HG03460 (cell line): ENCODE data around the gene TNIP1.

Experiments used
- ATAC-seq: cut with Tn5 transposase; IDR thresholded peaks from one replicate; pipeline ENCODE4 v1.9.1; 2021; ENCODE audit not compliant: unreplicated experiment

TNIP1 gene, protein sequence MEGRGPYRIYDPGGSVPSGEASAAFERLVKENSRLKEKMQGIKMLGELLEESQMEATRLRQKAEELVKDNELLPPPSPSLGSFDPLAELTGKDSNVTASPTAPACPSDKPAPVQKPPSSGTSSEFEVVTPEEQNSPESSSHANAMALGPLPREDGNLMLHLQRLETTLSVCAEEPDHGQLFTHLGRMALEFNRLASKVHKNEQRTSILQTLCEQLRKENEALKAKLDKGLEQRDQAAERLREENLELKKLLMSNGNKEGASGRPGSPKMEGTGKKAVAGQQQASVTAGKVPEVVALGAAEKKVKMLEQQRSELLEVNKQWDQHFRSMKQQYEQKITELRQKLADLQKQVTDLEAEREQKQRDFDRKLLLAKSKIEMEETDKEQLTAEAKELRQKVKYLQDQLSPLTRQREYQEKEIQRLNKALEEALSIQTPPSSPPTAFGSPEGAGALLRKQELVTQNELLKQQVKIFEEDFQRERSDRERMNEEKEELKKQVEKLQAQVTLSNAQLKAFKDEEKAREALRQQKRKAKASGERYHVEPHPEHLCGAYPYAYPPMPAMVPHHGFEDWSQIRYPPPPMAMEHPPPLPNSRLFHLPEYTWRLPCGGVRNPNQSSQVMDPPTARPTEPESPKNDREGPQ

DNA sequence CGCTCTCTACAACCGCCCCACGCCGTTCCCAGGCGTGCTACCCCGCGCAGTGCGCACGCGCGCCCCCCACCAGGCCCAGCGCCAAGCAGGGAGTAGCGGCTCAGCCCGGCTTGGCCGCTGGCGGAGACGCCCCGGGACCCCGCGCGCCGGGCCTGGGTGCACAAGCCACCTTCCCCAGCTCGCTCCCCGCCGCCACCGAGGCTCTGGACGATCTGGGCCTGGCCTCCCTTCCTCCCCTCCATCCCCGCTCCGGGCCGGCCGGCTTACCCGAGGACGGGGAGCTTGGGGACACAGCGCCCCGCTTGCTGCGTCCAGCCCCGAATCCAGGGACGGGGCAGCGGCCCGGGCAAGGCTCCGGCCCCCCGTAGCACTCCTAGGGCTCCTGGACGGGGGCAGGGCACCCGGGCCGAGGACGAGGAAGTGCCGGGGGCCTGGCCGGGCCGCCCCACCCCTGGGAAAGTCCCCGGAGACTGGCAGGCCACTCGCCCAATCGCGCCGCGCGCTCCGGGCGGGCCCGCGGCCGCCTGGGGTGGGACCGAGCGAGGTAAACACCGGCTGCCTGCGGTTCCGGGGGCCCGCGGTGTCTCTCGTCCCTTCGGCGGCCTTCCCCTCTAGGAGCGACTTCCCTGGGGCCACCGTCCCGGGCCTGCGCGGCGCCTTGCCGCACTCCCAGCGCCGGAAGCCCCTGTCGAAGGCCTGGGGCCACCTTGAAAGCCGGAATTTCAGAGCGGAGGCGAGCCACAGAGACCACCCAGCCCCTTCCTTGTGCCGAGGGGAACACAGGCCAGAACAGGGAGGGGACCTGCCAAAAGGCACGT, at the start of gene TNIP1:
Gene TNIP1 (minus strand): TSS at position 422 of the 818 bp plus-strand sequence. CDS start 15,939 bp downstream, outside the sequence.
- ATAC-seq: peak; percentile 65

DNA sequence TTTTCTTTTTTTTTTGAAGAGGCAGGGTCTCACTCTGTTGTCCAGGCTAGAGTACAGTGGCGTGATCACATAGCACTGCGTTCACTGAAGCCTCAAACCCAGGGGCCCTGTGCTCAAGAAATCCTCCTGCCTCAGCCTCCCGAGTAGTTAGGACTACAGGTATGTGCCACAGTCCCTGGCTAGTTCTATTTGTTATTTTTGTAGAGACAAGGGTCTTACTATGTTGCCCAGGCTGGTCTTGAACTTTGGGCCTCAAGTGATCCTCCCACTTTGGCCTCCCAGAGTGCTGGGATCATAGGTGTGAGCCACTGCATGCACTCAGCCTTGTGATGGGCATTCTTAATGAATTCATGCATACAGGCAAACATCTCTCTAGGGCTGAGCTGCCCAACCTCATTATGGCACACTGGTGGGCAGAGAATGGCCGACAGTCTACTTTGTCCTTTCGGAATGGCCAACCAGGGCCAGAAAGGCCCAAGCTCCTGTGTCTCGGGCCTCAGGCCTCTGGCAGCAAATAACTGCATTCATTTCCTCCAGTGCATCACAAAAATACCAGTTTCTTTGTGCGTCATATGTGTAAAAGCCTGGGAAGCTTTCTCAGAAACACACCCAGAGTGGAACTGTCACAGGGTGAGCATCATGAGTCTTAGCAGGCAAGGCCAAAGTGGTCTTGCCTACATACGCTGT, 49.5 kb upstream of the TNIP1 start:
- ATAC-seq: no peak

DNA sequence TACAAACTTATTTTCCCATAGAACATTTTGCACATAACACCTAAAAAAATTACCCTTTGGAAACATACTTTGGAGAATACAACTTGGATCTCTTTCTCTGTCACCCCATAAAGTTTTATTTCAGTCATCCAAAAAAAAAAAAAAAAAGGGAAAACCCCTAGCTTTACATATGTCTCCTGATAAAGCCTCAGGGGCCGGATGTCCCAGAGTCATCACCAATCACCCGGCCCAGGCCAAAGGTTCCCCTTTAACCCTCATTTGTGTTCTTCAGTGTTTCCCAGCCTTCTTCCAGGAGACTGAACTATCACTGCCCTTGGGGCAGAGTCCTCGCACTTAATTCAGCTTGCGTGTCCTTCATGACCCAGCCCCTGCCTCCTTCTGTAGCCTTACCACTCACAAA, 48.0 kb upstream of the TNIP1 start:
- no peak for ATAC-seq

DNA sequence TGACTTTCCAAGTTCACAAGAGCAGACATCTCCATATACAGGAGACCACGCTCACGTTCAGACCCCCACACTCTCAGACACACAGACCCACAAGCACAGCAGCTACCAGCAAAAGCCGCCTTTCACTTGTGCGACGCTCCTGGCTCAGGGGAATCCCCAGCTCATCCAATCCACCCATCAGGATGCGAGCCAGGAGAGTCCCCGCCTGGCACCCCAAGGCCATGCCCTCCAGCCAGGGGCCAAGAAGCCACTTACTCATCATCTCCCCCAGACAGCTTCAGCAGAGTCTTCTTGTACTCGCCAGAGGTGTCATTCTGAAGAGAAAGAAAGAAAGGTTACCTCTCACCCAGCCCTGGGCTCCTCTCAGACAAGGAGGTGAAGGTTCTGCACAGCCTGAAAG, 47.1 kb upstream of the TNIP1 start:
- ATAC-seq: no peak

DNA sequence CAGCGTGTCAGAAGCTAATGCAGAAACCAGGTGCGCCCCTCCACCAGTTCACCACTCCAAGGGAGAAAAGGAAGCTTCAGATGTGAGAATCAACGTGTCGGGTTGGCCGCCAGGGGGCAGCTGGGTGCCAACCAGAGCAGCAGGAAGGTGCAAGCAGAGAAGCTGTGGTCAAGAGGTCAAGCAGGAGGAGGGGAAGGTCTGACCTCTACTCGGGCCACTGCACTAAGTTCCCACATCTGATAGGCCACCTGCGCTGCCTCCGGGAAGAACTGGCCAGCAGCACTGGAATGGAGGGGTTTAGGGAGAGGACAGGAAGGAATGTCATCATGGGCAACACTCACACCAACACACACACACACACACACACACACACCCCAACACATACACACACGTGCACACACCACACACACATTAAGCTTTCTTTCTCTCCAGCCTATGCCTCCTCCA, 45.4 kb upstream of the TNIP1 start:
- ATAC-seq: no peak

DNA sequence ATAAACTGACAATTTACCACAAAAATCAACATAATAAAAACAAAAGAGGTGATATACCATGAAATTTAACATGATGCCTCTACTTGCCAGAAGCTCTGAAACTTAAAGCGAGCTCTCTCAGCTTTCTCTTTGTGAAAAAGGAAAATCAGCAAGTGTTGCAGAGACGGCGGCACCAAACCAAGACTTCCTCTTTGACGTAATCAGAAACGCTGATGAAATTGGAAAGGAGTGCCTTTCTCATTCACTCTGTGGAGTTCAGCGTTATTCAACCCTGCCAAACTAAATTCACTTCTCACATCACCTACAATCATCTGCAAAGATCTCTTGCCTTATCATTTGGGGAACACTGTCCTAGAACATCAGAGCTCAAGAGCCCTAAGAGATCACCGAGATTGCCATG, 44.6 kb upstream of the TNIP1 start:
- no peak for ATAC-seq

DNA sequence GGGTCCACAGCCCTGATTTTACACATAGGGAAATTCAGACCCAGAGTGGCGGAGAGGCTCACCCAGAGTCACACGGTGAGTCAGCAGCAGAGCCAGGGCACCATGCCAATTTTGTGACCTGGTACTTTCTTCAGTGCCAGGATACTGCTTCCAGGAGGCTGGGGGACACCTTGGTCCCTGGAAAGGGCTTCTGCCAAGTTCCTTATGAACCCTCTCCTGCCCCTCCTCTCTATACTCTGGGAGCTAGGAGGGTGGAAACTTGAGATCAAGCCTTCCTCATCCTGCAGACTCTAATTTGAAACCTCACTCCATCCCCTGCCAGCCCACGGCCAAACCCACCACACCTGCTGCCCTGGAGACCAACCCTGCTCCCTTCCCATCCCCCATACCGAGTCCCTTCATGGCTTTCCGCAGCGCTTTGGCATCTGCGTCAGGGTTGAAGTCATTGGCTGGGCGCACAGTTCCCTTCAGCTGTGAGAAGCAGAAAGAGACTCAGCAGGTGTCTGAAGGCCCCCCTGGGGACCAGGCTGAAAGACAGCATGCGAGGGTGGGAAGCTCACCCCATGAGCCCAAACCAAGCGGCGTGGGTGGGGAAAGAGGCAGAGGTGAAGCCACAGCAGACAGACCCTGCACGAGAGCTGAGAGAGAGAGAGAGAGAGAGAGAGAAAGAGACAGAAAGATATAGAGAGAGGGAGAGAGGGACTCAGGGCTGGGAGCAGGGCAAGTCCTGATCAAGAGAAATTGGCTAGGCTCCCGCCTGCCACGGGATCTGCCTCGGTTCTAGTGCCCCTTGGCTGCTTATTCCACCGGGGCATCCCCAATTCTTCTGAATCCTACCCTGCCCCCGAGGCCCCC, 43.3 kb upstream of the TNIP1 start:
- ATAC-seq: peak; percentile 87

DNA sequence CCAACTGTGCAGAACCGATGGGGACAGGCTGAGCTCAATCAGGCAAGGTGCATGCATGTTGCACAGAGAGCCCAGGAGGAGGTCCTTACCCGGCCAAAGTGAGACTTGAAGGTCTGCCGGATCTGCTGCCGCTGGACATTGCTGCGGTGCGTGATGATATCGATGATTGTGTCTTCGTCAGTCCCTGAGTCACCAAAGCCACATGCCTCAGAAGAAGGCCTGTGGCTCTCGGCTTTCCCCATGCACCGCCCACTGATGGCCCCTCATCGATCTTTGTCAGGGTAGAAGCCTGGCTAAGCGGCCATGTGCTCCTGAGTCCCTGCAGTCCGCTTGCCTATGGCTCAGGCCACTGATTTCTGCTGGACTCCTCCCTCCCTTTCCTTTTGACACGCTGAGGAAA, 42.0 kb upstream of the TNIP1 start:
- no peak for ATAC-seq

DNA sequence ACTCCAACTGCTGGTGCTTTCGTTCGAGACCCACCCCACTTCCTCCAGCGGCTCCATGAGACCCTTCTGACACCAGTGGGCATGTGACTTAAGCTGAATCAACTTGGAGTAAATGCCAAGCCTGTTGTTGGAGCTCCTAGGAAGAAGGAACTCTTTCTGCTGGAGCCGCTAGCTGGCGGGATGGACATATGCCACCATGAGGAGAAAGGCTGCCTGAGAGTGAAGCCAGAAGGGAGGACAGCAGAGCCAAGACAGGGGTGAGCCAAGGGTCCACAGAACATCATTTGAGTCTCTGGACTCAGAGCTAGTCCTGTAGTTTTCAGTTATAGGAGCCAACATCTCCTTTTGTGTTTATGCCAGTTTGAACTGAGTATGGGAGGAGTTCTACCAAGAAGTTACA, 40.8 kb upstream of the TNIP1 start:
- no peak for ATAC-seq

DNA sequence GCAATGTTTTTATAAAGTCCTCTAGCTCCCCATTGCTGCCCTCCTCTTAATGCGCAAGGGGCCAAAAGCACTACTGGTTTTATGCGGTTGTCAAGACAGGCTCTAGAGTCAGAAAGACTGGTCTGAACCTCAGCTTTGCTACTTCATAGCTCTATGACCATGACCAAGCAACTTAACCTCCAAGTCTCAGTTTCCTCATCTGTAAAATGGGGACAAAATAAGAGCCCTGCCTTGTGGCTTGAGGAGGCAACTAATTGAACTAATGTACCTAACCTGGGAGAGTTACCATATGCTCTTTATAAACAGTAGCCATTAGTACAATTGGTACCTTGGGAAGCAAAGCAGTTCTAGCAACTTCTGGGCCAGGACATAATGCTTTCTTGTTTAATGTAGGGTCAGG, 40.3 kb upstream of the TNIP1 start:
- ATAC-seq: no peak

DNA sequence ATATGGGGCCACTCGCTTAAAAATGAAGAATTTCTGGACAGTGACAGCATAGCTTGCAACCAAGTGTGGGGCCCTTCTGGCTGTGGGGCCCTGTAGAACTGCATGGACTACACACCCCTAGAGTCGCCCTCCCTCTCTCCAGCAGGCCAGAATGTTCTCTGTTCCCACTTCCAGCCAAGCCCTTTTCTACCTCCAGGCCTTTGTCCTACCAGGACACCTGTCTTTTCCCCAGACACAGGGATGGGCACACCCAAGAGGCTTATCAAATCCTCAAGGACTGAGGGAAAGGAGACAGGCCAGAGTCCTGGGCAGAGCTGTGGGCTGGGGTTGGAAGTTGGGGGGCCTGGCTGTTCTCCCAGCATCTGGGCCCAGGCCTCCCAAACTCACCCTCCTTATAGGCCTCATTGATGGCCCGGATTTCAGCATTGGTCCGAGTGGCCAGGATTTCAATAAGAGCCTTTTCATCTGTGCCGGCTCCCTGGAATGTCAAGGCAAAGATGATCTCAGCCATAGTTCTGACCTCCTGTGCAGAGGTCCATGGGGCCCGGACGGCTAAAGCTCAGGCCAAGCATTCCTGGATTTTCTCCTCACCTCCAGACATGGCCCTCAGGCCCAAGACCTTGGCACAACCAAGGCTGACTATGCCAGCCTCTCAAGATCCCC, 38.2 kb upstream of the TNIP1 start:
- no peak for ATAC-seq

DNA sequence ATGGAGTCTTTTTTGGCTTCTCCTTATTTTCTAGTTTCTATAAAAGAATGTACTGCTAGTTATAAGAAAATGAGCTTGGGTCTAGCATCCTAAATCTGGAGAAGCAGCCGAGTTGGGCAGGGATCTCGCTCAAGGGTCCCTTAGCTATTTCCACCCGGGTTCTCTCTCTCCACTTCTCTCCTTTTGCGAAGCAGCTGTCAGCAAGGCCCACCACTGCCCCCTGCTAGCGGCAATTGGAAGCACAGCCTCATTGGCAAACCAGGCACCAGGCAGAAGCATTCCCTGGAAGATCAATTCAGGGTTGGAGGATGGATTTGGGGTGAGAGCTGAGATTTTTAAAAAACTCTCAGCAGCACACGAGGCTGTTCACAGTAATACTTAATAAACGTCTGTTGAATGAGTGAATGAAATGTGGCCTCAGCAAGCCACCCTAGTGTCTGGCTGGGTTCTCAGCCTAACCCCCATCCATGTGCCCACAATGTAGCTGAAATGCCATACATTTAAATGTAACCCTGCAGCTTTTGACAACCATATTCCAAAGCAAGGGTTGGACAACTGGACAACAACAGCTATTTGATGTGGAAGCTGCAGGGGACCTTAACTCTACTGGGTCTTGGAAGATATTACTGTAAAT, 34.6 kb upstream of the TNIP1 start:
- peak; percentile 41 for ATAC-seq

DNA sequence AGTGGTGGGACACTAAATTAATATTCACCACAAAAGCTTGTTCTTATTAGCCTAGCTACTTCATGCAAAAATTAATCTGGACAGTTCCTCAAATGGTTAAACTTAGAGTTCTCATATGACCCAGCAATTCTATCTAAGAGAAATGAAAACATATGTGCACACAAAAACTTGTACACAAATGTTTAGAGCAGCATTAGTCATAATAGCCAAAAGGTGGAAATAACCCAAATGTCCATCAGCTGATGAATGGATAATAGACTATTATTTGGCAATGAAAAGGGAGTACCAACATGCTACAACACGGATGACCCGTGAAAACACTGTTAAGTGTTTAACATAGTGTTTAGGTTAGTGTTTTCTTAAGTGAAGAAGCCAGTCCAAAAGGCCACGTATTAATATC, 32.8 kb upstream of the TNIP1 start:
- no peak for ATAC-seq

DNA sequence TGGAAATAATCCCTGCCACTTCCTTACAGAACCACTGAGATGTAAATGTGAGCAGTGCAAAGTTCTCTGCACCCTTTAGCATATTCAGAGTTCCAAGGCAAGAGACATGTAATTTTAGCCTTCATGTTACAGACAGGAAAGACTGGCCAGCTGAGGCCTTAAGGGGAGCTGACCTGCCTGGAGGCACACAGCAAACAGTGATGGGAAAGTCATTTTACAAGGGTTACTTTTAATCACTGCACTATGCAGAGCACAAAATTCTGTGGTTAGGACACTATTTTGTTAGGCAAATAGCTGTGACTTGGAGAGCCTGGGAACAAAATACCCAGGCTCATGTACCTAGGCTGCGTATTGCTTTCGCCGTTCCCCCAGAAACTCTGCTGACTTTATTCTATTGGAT, 30.2 kb upstream of the TNIP1 start:
- ATAC-seq: no peak

DNA sequence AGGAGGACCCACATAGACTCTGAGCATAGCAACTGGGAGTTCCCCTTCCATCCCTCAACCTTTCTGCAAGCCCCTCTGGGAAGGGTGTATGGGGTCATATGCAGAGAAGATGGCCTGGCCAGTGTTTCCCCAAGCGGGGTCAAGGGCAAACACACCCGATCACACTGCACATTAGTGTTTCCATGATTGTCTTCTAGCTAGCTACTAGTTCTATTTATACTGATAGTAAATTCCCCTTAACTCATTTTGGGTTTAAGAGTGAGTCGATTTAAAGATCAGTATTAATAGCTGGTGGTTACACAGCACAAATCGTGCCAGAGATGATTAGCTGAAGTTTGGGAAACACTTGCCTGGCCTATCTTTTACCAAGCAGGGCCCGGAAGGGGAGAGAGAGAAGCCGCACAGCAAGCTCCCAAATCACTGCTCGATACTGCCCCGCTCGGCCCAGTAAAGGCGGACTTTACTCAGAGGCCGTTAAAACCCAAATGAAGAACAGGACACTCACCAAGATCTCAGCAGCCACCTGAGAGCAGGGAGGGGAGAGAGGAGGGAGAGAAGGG, 29.4 kb upstream of the TNIP1 start:
- ATAC-seq: no peak

DNA sequence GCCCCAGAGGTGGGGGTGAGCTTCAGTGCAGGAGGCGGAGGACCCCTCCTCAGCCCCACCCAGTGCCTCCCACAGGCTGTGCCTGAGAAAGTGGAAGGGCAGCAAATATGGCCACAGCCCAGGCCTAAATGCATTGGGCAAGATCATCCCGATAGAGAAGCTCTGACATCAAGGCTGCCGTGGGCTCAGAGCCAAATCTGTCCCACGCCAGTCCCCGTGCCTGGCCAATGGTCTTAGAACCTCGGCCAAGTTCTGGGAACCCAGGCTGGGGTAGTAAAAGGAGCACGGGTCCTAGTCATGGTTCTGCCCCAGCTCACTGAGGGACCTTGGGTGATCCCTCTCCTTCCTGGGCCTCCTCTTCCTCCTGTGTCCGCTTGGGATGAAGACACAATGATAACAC, 27.7 kb upstream of the TNIP1 start:
- ATAC-seq: no peak

DNA sequence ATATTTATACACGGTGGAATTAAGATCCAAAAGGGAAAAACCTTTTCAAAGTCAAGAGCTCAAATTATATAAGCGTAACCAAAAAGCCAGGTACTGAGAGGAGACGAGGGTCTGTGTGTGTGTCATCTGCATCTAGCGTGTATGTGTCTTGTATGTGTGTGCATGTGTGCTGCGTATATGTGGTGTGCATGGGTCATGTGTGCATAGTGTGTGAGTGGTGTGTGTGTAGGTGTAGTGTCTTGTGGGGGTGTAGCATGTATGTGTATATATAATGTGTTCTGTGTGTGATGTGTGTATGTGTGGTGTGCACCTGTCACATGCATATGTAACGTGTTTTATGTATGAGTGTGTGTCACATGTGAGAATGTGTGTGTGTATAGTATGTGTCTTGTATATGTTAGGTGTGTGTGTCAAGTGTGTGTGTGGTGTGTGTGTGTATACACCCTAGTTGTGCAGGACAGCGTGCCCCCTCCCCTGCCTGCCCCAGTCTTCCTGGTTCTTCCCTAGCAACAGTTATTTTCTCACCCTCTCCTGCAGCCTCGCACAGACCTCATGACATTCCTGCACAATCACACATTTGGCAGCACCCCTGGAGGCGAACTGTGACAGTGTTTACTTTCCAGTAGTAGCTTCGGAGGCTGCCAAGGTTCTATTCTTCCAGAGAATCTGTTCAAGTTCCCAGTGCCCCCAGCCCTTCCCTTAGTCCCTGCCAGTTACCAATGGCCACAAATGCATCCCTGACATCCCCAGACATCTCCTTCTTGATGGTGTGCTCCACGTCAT, 27.1 kb upstream of the TNIP1 start:
- no peak for ATAC-seq

DNA sequence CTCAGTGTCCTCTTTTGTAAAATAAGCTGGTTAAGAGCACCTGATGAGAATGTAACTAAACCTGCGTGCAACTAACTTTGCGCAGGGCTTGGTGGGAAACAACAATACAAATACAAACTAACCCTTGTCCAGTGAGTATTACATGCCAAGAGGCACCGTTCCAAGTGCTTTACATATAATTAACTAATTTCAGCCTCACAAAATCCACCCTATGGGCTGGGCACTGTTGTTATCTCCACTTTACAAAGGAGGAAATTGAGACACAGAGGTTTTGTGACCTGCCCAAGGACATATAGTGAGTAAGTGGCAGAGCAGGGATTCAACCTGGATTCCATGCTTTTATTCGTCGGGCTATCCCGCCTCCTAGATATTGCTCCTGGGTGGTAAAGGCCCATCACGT, 26.2 kb upstream of the TNIP1 start:
- no peak for ATAC-seq
